K562 (cell line): Measurements from ENCODE around the gene WDR86. TPM values are rescaled to one million over a fixed set of nuclear protein-coding genes. Genes with fewer than 3 reads are reported as not detected.

Experiments
- CBX1 ChIP-seq: sonication (generic); IDR thresholded peaks from 2 replicates; pipeline ENCODE4 v1.6.1; 2016; ENCODE audit warnings: antibody characterized with exemption, low read depth, mild to moderate bottlenecking
- CREM ChIP-seq: IDR thresholded peaks from 2 replicates; pipeline ENCODE4 v1.6.1; 2014; ENCODE audit warnings: antibody characterized with exemption, low read depth
- HNRNPK ChIP-seq: fragments of 200-400 bp; formaldehyde crosslinking; IDR thresholded peaks from one replicate; pipeline ENCODE4 v1.6.1; 2018; ENCODE audit warnings: mild to moderate bottlenecking, low read depth, low read length; ENCODE audit not compliant: poor library complexity, severe bottlenecking
- JUND ChIP-seq, 2 experiments: IDR thresholded peaks; 2 replicates in 1 of 2; 3 replicates in 1 of 2; pipeline ENCODE4 v1.6.1; 2011; ENCODE audit warnings: borderline replicate concordance in 2 of 2, low read depth in 2 of 2, low read length in 2 of 2, improper control_type of control experiment in 1 of 2, missing biosample characterization in 1 of 2, missing genetic modification characterization in 1 of 2, missing genetic modification reagents in 1 of 2
- NR2C2 ChIP-seq, 2 experiments: fragments of 200-800 bp in 1 of 2; sonication (Bioruptor generic) in 1 of 2; sonication (generic) in 1 of 2; formaldehyde crosslinking in 1 of 2; IDR thresholded peaks; 2 replicates each; pipeline versions ENCODE4 v1.6.1 to v1.8.0; 2016 to 2022; ENCODE audit warnings: mild to moderate bottlenecking in 1 of 2, missing compliant biosample characterization in 1 of 2, missing genetic modification characterization in 1 of 2, missing genetic modification reagents in 1 of 2
- NR2F6 ChIP-seq: fragments of 450-650 bp; formaldehyde crosslinking; IDR thresholded peaks from 2 replicates; pipeline ENCODE4 v1.4.0; 2020; ENCODE audit warnings: mild to moderate bottlenecking
- POLR2G ChIP-seq: fragments of 200-400 bp; formaldehyde crosslinking; IDR thresholded peaks from 2 replicates; pipeline ENCODE4 v1.6.1; 2017; ENCODE audit warnings: low read depth, mild to moderate bottlenecking, antibody characterized with exemption, low read length, moderate library complexity
- PYGO2 ChIP-seq: fragments of 450-650 bp; IDR thresholded peaks from 2 replicates; pipeline ENCODE4 v1.6.1; 2016; ENCODE audit warnings: mild to moderate bottlenecking, missing genetic modification characterization, moderate library complexity, missing compliant biosample characterization
- SP1 ChIP-seq: sonication (generic); formaldehyde crosslinking; IDR thresholded peaks from 2 replicates; pipeline ENCODE4 v1.8.1; 2022; ENCODE audit warnings: mild to moderate bottlenecking, missing genetic modification reagents
- U2AF2 ChIP-seq: fragments of 200-400 bp; formaldehyde crosslinking; optimal IDR thresholded peaks from 2 replicates; pipeline ENCODE3; 2017; ENCODE audit warnings: low read depth, mild to moderate bottlenecking, low read length
- XRCC3 ChIP-seq: fragments of 450-650 bp; IDR thresholded peaks from 2 replicates; pipeline ENCODE4 v1.6.1; 2017; ENCODE audit warnings: mild to moderate bottlenecking, moderate library complexity
- ZNF316 ChIP-seq: fragments of 450-650 bp; IDR thresholded peaks from 2 replicates; pipeline ENCODE4 v1.6.1; 2016
- polyA plus RNA-seq, 8 experiments: library from polyadenylated mRNA; depleted of rRNA in 4 of 8; stranded (reverse) in 5 of 8; unstranded in 3 of 8; fragments of >200 nt; fragmentation: Nextera tagmentation in 2 of 8; fragmentation: Illumina TruSeq in 1 of 8; extraction: Ambion mirVana in 2 of 8; extraction: Trizol in 1 of 8; gene quantifications; 2 replicates each; pipeline versions ENCODE4 v1.2.1 to v1.2.3, GENCODE V29; 2011 to 2014; ENCODE audit warnings: inconsistent platforms in 1 of 8, missing spikeins in 1 of 8
- total RNA-seq, 7 experiments: library from RNA; depleted of rRNA in 6 of 7; stranded (reverse); fragments of >200 nt in 6 of 7; fragmentation: Illumina TruSeq in 2 of 7; extraction: Trizol in 2 of 7; gene quantifications; 2 replicates each; pipeline versions ENCODE4 v1.2.1 to v1.2.3, GENCODE V29; 2011 to 2021; ENCODE audit warnings: low replicate concordance in 1 of 7
- TF ChIP-seq, protein P1 (sequence below): sonication (generic); formaldehyde crosslinking; IDR thresholded peaks from 2 replicates; pipeline ENCODE4 v1.8.1; 2023; ENCODE audit warnings: mild to moderate bottlenecking, missing genetic modification reagents, moderate library complexity
- TF ChIP-seq, protein P2 (sequence below), 2 experiments: IDR thresholded peaks; 2 replicates each; pipeline ENCODE4 v1.6.1; 2011; ENCODE audit warnings: borderline replicate concordance in 1 of 2, control low read depth in 1 of 2, low read depth in 1 of 2, low read length in 1 of 2, mild to moderate bottlenecking in 1 of 2, mixed read lengths in 1 of 2, moderate library complexity in 1 of 2; ENCODE audit not compliant: insufficient read depth in 1 of 2, insufficient read length in 1 of 2, poor library complexity in 1 of 2, severe bottlenecking in 1 of 2; ENCODE audit errors: extremely low read depth in 1 of 2
- TF ChIP-seq, protein P3 (sequence below): fragments of 450-650 bp; IDR thresholded peaks from 2 replicates; pipeline ENCODE4 v1.6.1; 2014; ENCODE audit warnings: low read depth, mild to moderate bottlenecking, moderate library complexity, borderline replicate concordance
- TF ChIP-seq, protein P4 (sequence below), 2 experiments: fragments of 450-650 bp; conservative IDR thresholded peaks; 2 replicates each; pipeline ENCODE4 v1.6.1; 2017; ENCODE audit warnings: mild to moderate bottlenecking in 2 of 2, moderate library complexity in 2 of 2
- TF ChIP-seq, protein P5 (sequence below): fragments of 450-650 bp; IDR thresholded peaks from 2 replicates; pipeline ENCODE4 v1.7.1; 2018; ENCODE audit warnings: mild to moderate bottlenecking, low read depth; ENCODE audit not compliant: partially characterized antibody

The WDR86 gene
- total and polyA plus RNA-seq, 9 of the 15 experiments (the other 6 are each of a cell fraction or from before 2014, with no cell fraction given): 0.24 TPM; not detected in 8

DNA sequence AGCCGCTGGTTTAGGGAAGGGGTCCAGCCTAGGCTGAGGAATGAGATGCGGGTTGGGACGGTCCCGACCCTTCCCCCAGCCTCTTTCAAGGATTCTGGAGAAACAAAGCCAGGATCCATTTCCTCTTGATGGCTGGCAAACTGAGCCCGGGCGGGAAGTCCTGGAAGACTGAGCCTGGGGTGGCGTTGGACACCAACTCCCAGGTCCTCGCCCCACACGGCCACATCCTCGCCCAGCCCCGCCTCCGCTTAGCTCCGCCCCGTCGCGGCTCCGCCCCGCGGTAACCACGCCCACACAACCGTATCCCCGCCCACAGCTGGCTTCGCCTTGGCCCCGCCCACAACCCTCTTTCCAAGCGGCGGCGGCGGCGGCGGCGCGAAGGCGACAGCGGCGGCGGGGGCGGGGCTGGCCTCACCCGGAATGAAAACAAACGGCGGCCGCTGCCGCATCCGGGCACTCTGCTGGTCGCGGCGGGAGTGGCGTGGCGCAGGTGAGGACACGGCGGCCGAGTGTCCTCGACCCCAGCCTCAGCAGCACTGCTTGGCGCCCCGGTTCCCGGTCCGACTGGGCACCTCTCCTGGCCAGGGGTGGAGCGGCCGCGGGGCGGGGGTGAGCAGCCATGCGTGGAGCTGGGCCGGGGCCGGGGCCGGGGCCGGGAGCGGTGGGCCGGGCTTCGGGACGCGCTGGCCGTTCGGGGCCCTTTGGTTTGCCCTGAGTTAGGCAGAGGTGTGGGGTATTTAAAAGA lies 68.3 kb downstream of the WDR86 start, which contains the start of gene NUB1 (continued):
- TF ChIP-seq HNRNPK (peak; percentile 84), NR2C2 (CRISPR knock-in tag; IDR thresholded peaks at IDR 0.05) (peak; percentile 97), NR2C2 (tag; IDR thresholded peaks at IDR 0.05) (peak; percentile 99), ZNF316 (no peak), NR2F6 (no peak), POLR2G (peak; percentile 99), SP1 (CRISPR knock-in tag) (peak; percentile 100), CBX1 (peak; percentile 76; the same call in 1 of the 2 replicates), PYGO2 (no peak), XRCC3 (no peak), JUND (IDR thresholded peaks at IDR 0.05; ENCODE audit: borderline replicate concordance, low read depth, low read length) (peak; percentile 45), JUND (tag; IDR thresholded peaks at IDR 0.05; ENCODE audit: borderline replicate concordance, low read depth, low read length) (no peak; the same call in 2 of the 3 replicates), CREM (peak; percentile 90), U2AF2 (no peak)
- TF ChIP-seq, protein P1, sequence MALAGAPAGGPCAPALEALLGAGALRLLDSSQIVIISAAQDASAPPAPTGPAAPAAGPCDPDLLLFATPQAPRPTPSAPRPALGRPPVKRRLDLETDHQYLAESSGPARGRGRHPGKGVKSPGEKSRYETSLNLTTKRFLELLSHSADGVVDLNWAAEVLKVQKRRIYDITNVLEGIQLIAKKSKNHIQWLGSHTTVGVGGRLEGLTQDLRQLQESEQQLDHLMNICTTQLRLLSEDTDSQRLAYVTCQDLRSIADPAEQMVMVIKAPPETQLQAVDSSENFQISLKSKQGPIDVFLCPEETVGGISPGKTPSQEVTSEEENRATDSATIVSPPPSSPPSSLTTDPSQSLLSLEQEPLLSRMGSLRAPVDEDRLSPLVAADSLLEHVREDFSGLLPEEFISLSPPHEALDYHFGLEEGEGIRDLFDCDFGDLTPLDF (CRISPR knock-in tag): peak; percentile 93
- TF ChIP-seq, protein P2, sequence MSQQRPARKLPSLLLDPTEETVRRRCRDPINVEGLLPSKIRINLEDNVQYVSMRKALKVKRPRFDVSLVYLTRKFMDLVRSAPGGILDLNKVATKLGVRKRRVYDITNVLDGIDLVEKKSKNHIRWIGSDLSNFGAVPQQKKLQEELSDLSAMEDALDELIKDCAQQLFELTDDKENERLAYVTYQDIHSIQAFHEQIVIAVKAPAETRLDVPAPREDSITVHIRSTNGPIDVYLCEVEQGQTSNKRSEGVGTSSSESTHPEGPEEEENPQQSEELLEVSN (IDR thresholded peaks at IDR 0.05; ENCODE audit: borderline replicate concordance in 1 of 2, extremely low read depth in 1 of 2, insufficient read depth in 1 of 2, insufficient read length in 1 of 2, low read depth in 1 of 2, low read length in 1 of 2, poor library complexity in 1 of 2, severe bottlenecking in 1 of 2): peak; percentile 78 to 83
- TF ChIP-seq, protein P3, sequence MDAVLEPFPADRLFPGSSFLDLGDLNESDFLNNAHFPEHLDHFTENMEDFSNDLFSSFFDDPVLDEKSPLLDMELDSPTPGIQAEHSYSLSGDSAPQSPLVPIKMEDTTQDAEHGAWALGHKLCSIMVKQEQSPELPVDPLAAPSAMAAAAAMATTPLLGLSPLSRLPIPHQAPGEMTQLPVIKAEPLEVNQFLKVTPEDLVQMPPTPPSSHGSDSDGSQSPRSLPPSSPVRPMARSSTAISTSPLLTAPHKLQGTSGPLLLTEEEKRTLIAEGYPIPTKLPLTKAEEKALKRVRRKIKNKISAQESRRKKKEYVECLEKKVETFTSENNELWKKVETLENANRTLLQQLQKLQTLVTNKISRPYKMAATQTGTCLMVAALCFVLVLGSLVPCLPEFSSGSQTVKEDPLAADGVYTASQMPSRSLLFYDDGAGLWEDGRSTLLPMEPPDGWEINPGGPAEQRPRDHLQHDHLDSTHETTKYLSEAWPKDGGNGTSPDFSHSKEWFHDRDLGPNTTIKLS: peak; percentile 82
- TF ChIP-seq, protein P4, sequence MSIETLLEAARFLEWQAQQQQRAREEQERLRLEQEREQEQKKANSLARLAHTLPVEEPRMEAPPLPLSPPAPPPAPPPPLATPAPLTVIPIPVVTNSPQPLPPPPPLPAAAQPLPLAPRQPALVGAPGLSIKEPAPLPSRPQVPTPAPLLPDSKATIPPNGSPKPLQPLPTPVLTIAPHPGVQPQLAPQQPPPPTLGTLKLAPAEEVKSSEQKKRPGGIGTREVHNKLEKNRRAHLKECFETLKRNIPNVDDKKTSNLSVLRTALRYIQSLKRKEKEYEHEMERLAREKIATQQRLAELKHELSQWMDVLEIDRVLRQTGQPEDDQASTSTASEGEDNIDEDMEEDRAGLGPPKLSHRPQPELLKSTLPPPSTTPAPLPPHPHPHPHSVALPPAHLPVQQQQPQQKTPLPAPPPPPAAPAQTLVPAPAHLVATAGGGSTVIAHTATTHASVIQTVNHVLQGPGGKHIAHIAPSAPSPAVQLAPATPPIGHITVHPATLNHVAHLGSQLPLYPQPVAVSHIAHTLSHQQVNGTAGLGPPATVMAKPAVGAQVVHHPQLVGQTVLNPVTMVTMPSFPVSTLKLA (conservative IDR thresholded peaks at IDR 0.05): peak; percentile 91 to 98
- TF ChIP-seq, protein P5, sequence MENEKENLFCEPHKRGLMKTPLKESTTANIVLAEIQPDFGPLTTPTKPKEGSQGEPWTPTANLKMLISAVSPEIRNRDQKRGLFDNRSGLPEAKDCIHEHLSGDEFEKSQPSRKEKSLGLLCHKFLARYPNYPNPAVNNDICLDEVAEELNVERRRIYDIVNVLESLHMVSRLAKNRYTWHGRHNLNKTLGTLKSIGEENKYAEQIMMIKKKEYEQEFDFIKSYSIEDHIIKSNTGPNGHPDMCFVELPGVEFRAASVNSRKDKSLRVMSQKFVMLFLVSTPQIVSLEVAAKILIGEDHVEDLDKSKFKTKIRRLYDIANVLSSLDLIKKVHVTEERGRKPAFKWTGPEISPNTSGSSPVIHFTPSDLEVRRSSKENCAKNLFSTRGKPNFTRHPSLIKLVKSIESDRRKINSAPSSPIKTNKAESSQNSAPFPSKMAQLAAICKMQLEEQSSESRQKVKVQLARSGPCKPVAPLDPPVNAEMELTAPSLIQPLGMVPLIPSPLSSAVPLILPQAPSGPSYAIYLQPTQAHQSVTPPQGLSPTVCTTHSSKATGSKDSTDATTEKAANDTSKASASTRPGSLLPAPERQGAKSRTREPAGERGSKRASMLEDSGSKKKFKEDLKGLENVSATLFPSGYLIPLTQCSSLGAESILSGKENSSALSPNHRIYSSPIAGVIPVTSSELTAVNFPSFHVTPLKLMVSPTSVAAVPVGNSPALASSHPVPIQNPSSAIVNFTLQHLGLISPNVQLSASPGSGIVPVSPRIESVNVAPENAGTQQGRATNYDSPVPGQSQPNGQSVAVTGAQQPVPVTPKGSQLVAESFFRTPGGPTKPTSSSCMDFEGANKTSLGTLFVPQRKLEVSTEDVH: peak; percentile 75
